HL-60/S4 treated with retinoic acid at 250 ng/mL for 4 days and 3 days (cell line): Measurements from ENCODE around the gene LAMP2.
"Not testable (repeated sequence)": the region's sequence is repeated elsewhere in the genome, so short reads cannot be mapped to it uniquely, and the experiment has no call there.

Experiments used
- in situ Hi-C: fragments of 300-500 bp; cut with MboI; formaldehyde crosslinking; loops from 2 replicates; pipeline ENCODE4 v1.7.0; 2022; ENCODE audit warnings: low sequenced_read_pairs

LAMP2 gene

DNA sequence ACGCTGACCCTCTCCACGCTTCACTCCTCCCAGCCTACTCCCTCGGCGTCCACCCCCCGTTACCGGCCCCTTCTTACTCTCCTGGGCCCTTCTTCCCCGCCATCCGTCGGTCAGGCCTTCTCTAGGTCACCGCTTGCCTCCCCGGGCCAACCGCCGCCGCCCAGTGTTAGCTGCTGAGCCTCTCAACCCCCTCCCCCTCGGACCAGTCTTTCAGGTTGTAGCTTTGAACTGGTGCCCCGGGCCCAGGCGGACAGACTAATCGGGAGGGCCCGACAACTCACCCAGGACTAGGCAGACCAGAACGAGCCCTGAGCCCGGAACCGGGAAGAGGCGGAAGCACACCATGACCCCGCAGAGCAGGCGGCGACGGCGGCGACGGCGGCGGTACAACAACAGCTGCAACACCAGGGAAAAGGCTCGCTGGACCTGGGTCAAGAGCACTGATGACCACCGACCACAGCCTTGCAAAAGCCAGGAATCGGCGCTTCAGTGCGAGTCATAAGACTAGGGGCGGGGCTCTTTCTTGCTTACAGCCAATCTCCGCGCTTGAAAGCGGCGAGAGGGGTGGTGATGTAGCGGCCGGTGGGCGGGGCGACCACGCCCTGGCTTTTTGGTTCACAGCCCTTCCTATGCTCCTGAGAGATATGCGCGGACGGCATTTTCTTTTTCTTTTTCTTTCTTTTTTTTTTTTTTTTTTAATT lies at the start of gene LAMP2:
TSS of gene LAMP2 (minus strand) at position 472 of the 701 bp plus-strand sequence. CDS start at position 345, 127 bp downstream.
- in situ Hi-C loops = no loop called here

DNA sequence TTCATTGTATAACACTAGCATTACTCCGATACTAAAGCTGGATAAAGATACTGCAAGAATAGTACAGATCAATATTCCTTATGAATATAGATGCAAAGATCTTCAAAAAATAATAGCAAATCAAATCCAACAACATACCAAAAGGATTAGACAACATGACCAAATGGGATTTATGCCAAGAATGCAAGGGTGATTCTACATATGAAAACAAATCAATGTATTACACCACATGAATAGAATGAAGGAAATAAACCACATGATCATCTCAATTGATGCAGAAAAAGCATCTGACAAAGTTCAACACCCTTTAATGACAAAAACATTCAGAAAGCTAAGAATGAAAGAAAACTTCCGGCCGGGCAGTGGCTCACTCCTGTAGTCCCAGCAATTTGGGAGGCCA lies 48.8 kb upstream of the LAMP2 start:
- in situ Hi-C loops = no loop called here

DNA sequence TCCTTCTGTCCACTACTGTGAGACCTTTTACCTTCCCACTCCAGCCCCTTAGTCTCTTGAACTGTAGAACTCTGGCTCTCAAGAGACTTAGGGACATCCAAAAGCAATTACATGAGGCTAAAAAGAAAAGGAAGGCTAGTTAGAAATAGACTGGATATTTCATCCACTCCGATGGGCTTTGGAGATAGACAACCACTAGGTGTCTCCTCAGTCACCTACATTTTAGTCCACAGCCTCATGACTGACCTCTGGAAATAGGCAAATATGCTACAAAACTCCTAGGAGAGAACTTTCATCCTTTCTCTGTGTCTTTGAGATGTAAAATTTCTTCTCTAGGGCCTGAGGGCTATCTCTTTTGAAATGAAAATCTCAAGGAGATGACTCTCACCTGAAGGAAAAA lies 45.1 kb upstream of the LAMP2 start:
- in situ Hi-C loops = no loop called here

DNA sequence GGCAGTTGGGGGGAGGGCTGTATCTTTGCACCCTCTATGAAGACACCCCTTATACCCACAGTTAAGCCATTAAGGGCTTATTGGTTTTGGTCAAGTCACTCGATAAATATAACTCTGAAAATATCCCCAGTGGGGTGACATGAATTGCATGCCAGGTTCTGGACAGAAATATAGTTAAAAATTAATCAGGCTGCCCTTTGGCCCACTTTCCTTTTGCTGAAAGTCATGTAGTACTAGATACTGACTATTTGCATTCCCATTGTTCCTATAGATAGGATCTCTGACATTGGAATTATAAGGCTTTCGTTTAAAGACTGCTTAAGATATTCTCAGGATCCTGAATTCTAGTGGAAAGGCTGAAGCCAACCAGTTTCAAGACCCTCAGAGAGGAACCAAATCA lies 43.5 kb upstream of the LAMP2 start:
- in situ Hi-C loops = no loop called here

DNA sequence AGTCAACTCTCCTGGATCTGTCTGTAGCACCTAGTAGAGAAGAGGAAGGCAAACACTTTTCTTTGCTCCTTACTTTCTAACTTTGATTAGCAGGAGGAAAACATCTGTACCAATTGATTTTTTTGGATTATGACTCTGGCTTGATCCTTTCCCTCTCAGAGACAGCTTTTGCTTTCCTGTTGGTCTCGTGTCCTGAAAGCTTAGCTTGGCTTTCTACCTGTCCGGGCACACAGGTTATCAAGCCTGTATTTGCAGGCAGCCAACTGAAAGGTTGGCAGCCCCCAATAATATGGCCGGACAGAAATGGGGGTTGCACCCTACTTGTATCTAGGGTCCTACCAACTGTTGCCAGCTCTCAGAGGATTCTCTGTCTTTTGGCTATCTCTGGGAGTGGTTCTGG lies 43.1 kb upstream of the LAMP2 start:
- in situ Hi-C loops = no loop called here

DNA sequence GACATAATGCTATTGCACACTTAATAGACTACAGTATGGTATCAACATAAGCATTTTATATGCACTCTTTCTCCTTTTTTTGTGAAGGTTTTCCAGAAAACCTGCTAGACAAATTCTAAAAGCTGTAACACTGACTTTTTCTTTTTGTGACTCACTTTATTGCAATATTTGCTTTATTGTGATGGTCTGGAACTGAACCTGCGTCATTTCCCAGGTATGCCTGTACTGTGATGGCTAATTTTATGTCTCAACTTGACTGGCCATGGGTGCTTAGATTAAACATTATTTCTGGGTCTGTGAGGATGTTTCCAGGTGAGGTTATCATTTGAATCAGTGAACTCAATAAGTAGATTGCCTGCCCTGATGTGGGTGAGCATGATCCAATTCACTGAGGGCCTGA lies 35.5 kb upstream of the LAMP2 start:
- in situ Hi-C loops = no loop called here

DNA sequence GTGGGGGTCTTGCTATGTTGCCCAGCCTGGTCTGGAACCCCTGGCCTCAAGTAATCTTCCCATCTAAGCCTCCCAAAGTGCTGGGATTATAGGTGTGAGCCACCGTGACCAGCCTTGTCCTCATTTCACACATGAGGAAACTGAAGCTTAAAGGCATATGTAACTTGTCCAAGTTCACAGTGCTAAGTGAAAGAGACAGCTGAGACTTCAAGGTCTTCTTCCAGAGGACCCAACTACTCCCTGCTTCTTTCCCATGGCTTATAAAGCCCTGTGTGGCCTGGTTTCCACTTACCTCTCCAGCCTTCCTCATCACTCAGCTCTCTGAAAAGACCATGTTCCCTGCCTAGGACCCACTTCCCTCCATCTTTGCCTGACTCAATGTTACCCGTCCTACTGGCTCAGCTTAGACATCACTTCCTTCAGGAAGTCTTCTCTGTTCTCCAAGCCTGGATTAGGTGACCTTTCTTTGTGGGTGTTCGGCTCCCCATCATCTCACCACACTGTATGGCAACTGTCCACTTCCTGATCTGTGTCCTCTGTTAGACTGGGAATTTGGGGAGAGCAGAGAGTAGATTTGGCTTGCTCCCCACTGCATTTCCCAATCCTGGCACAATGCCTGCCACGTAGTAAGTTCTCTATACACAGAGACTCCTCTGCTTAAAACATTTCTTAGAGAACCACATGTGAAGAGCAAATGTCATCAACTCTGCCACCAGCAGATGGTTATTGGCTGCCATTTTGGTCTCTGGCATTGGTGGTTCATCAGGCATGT lies 30.4 kb upstream of the LAMP2 start:
- in situ Hi-C loops = no loop called here

DNA sequence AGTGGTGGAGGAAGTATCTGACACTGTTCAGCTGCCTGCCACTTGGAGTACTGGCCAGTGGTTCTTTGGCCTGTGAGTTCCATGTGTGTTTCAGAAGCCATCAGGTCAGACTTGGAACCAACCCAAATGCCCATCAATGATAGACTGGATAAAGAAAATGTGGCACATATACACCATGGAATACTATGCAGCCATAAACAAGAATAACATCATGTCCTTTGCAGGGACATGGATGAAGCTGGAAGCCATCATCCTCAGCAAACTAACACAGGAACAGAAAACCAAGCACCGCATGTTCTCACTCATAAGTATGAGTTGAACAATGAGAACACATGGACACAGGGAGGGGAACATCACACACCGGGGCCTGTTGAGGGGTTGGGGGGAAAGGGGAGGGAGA lies 21.0 kb upstream of the LAMP2 start:
- in situ Hi-C loops = not testable (repeated sequence)

DNA sequence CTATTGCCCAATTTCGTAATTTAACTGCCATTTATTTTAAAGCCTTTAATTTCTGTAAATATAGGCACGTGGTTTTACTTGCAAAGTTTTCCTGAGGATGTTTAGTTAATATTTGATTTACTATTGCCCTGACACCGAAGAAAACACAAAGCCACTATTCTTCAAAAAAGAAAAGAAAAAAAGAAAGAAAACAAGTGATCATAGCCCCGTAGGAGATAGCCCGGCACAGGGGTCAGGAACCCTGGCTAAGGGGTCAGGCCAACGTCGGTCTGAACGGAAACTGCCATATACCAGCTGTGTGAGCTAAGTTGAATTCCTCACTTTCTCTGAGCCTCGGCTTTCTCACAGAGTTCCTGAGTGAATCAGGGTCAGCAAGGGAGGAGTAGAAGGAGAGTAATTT lies 17.7 kb upstream of the LAMP2 start:
- in situ Hi-C loops = no loop called here

DNA sequence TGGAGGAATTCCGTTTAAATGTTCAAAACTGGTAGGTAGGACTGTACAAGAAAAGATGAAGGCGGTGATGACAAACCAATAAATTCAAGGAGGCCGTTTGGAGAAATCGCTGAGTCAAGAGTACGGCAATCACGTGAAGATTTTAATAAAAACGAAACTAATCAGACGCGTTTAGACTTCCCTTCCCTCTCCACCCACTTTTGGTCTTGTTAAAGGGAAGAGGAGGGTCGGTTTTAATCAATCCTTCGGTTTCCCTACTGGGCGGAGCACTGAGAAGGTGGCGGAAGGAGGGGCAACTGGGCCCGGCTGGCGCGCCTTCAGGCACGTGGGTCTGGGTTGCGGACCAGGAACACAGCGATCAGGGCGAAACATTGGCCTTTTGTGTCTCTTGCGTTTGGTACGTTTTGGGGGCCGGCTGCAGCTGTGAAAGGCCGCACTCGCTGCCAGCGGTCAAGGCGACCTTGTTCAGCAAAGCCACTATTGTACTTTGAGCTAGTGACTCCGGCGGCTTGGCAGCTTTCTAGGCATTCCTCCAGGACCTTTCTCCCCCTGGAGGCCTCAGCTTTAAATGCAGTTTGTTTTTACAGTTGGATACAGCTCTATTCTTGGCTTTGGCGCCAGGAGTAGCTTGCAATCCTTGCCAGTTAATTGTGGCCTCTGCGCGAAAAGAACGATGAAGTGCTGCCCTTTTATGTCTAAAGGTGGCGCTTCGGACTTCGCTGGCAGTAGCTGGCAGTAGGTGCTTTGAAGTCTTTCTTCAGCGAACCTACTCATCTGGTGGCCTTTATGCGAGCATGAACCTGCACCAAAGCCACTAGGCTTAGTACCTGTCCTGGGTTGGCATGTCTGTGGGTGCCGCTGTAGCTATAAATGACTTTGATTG lies 16.8 kb upstream of the LAMP2 start:
- in situ Hi-C loops = no loop called here

DNA sequence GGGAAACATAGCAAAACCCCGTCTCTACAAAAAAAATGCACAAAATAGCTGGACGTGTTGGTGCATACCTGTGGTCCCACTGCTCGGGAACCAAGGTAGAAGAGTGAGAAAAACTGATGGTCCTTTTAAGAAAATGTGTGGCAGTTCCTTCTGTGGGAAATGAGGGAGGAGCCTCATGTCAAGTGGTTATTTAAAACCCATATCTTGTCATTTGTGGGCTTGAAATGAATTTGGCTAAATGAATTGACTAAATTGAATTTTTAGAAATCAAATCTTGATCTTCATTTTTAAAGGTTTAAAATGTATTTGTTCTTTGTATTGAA lies 16.2 kb upstream of the LAMP2 start:
- in situ Hi-C loops = no loop called here

DNA sequence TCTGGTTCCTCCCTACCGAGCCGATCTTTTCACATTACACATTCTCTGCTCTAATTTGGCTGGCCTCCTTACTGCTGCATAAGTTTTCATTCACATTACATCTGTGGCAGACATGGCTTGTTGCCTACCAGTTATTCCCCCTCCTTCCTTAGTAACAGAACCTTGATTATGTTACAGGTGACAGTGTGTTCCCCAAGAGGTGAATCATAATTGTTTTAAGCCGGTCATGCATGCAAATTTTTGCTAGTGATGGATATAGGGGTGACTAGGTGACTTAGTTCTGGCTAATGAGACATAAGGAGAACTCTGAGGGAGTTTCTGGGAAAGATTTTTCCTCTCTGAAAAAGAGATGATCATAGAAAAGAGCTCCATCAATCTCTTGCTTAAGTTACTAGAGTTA lies 8.4 kb upstream of the LAMP2 start:
- in situ Hi-C loops = no loop called here

DNA sequence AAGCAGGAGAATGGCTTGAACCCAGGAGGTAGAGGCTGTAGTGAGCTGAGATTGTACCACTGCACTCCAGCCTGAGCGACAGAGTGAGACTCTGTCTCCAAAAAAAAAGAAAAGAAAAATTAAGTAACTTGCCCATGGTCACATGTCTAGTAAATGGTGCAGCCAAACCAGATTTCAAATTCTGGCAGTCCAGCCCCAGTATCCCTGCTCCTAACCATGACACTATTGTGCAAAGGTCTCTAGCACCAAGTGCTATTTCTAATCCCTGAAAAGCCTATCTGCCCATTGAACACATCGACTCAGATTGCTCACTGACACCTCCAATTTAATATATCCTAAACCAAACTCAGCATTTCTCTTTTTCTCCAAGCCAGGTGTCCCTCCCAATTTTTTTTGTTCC lies 7.6 kb upstream of the LAMP2 start:
- in situ Hi-C loops = no loop called here

DNA sequence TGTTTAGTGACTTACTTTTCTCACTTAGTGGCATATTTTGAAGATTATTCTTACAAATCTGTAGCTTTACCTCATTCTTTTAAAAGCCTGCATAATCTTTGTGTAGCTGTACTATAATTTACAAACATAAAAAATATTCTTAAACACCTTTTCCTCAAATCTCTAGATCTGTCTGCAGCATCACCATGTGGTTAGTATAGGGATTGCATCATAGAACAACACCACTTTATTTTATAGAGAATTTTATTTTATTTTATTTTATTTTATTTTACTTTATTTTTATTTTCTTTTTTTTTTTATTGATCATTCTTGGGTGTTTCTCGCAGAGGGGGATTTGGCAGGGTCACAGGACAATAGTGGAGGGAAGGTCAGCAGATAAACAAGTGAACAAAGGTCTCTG lies 6.4 kb upstream of the LAMP2 start:
- in situ Hi-C loops = not testable (repeated sequence)

DNA sequence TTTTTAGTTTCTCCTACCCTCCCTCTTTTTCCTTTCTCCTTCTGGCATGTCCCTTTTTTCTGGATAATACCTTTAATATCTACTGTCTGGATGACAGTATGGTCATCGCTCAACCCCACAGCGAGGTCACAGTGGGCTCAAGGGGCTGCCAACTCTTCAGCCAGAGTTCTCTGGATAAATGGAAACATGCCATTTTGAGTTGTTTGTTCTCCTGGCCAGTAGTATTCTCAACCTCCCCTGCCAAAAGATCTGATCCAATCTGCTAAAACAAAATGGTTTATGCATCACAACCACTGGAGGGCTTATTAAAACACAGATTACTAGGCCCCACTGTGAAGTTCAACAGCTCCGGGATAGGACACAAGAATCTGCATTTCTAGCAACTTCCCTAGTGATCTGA lies 5.0 kb upstream of the LAMP2 start:
- in situ Hi-C loops = no loop called here

DNA sequence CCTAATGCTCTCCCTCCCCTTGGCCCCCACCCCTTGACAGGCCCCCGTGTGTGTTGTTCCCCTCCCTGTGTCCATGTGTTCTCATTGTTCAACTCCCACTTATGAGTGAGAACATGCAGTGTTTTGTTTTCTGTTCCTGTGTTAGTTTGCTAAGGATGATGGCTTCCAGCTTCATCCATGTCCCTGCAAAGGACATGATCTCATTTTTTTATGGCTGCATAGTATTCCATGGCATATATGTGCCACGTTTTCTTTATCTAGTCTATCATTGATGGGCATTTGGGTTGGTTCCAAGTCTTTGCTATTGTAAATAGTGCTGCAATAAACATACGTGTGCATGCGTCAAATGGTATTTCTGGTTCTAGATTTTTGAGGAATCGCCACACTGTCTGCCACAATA lies 561 bp upstream of the LAMP2 start:
- in situ Hi-C loops = not testable (repeated sequence)

DNA sequence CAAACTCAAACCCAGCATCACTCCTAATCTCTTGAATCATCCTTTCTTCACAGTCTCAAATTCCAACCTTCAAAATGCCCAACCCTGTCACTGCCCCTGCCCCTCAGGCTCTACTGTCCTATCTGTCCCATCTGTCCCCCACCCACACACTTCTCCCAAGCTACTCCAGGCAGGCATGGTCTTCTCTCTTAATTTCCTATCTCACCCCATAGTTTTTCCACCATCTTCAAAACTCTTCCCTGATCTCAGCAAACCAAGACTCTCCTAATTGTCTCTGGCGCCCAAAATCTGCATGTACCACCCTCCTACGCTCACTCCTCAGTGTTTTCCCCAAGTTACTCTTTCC lies 644 bp downstream of the LAMP2 start:
- in situ Hi-C loops = no loop called here

DNA sequence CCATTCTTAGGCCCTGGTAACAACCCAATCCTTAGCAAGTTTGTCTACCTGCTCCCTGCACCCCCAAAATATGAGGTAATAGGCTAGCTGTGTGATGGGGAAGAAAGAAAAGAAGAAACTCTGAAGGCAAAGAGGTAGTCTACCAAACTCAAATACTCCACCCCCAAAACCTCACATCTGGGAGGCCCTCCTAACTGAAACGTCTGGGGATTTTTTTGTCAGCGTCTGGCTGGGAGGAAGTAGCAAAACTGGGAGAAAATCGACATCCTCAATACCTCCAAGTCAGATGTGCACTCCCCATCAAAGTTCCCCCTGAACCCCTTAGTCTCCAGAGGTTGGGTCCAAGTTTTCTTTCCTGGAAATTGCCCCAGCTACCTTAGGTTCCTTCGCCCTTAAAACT lies 1.0 kb downstream of the LAMP2 start:
- in situ Hi-C loops = no loop called here

DNA sequence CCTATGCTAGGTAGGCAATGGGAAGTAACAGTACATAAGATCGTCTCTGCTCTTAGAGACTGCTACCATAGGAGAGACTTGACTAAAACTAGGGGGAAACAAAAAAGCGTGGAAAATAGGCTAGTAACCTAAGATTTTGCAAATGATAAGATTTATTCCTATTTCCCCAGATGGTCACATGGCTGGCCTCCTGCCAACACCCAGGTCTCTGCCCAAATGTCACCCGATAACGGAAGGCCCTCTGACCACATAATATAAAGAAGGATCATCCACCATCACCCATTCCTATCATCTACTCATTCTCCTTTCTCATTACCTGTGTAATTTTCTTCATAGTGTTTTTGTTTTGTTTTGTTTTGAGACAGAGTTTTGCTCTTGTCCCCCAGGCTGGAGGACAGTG lies 4.7 kb downstream of the LAMP2 start:
- in situ Hi-C loops = no loop called here

DNA sequence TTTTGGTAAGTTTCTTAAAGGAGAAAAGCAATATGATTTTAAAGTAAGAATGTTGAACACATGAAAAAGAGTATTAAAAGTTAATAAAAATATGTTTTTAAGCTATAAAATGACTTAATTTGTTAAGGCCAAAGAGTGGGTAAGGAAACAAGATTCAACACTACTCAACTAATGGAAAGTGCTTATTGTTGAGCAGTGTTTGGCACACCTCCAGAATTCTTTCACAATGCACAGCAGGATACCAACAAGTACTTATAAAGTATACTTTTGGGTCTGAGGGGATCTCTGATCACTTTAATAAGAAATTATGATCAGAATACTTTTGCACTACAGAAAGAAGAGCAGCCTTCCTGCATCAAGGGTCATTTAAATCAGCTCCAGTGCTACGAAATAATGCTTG lies 5.9 kb downstream of the LAMP2 start:
- in situ Hi-C loops = no loop called here

DNA sequence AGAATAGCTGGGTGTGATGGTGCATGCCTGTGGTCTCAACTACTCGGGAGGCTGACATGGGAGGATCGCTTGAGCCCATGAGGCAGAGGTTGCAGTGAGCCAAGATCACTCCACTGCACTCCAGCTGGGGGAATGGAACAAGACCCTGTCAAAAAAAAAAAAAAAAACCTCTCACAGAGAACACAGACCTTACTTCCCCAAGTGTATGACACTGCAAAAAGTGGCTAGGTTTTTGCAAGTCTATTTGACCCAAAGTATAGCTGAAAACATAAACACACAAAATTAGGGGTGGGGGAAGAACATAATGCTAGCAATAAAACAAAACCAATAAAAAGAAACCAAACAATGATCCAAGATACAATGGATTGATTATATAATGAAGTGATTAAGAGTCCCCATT lies 6.7 kb downstream of the LAMP2 start:
- in situ Hi-C loops = no loop called here

DNA sequence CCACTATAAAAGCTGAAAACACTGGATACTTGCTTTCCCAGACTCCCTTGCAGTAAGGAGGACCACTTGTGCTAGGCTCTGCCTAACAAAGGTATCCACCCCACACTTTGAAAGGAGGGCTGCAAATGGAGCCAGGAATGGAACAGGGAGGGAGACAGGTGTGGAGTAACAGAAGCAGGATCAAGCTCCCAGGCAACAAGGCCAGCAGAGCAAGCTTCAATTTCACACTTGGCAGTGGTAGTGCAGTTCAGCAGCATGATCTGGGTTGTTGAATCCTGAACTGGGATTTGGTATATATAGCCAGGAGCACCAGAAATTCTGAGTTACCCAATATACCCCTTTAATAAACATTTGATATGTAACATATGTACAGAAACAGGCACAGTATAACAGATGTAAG lies 9.8 kb downstream of the LAMP2 start:
- in situ Hi-C loops = no loop called here
